Activated CD8-positive, alpha-beta memory T cell treated with anti-CD3 and anti-CD28 coated beads, Interleukin-2, amount 50 U/mL, for 48 hours (primary cell): ENCODE results near the gene TNFRSF25.

ENCODE experiments used
- DNase-seq: peaks from one replicate; pipeline ENCODE4 v3.0.0-alpha.2; 2020

The TNFRSF25 gene

GRCh38 chr1:6466023-6466422 lies at the start of gene TNFRSF25:
TNFRSF25 (minus strand) TSS chr1:6466173; CDS start chr1:6466107, 66 bp downstream.
- peak; percentile 83 for DNase-seq

- no peak for DNase-seq
Observed at GRCh38 chr1:6515771-6516170, 49.8 kb upstream of the TNFRSF25 start.

GRCh38 chr1:6513320-6513801 lies 47.4 kb upstream of the TNFRSF25 start:
- DNase-seq, result no peak

- DNase-seq, result no peak
Observed at GRCh38 chr1:6512908-6513280, 46.9 kb upstream of the TNFRSF25 start.

- no peak for DNase-seq
Observed at GRCh38 chr1:6512245-6512907, 46.4 kb upstream of the TNFRSF25 start.

GRCh38 chr1:6511561-6512244 lies 45.7 kb upstream of the TNFRSF25 start:
- no peak for DNase-seq

- no peak for DNase-seq
Observed at GRCh38 chr1:6511056-6511455, 45.1 kb upstream of the TNFRSF25 start.

GRCh38 chr1:6510493-6510892 lies 44.5 kb upstream of the TNFRSF25 start:
- no peak for DNase-seq

- DNase-seq, result no peak
Observed at GRCh38 chr1:6509919-6510291, 43.9 kb upstream of the TNFRSF25 start.

GRCh38 chr1:6509220-6509918 lies 43.4 kb upstream of the TNFRSF25 start:
- DNase-seq, result no peak

GRCh38 chr1:6508816-6509189 lies 42.8 kb upstream of the TNFRSF25 start:
- DNase-seq, result no peak

- DNase-seq, result no peak
Observed at GRCh38 chr1:6508154-6508815, 42.3 kb upstream of the TNFRSF25 start.

GRCh38 chr1:6507461-6507911 lies 41.5 kb upstream of the TNFRSF25 start:
- DNase-seq, result no peak

- DNase-seq, result no peak
Observed at GRCh38 chr1:6507037-6507428, 41.1 kb upstream of the TNFRSF25 start.

GRCh38 chr1:6506210-6507036 lies 40.5 kb upstream of the TNFRSF25 start:
- no peak for DNase-seq

- no peak for DNase-seq
Observed at GRCh38 chr1:6505367-6506209, 39.6 kb upstream of the TNFRSF25 start.

GRCh38 chr1:6504887-6505286 lies 38.9 kb upstream of the TNFRSF25 start:
- no peak for DNase-seq

- DNase-seq, result no peak
Observed at GRCh38 chr1:6503884-6504602, 38.1 kb upstream of the TNFRSF25 start.

GRCh38 chr1:6502000-6502891 lies 36.3 kb upstream of the TNFRSF25 start:
- DNase-seq, result no peak
